ENCODE results near the gene TMEM89.

DNA sequence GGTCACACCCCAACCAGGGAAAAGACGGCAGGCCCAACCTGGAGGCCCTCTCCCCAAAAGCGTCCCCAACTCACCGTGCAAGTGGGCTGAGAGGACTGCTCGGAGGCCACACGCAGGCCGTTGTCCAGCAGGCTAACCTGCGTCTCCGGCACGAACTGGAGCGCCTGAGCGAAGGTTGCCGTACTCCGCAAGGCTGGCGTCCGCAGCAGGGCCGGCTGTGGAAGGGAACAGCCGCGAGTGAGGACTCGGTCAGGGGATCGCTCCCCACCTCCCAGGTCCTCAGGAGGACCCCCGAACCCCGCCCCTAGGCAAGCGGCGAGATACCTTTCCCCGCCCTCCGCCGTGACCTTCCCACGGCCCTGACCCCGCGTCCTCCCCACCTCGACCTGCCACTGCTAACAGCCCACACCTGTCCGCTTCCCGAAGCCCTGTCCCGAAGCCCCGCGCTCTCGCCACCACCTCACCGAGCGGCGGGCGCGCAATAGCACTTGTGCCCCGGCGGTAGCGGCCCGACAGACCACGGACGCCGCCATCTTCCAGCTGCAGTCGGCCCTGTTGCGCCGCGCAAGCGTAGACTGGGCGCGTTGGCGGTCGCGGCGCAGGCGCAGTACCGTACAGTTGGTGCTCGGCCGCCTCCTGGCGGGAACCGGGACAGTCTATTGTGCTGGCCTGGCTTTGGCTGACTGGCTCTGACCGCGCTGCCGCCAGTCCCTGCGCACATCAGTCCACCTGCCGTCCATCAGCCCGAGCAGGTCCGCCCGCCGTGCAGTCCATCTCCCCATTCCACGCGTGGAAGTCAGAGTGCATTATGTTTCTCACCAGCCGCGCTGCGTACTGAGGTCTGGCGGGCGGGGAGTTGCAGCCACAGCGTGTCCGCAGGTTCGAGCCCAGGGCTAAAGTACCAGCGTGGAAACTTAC is 12.2 kb downstream of the TMEM89 start, which contains the start of gene UQCRC1:
- TF ChIP-seq, protein P1, sequence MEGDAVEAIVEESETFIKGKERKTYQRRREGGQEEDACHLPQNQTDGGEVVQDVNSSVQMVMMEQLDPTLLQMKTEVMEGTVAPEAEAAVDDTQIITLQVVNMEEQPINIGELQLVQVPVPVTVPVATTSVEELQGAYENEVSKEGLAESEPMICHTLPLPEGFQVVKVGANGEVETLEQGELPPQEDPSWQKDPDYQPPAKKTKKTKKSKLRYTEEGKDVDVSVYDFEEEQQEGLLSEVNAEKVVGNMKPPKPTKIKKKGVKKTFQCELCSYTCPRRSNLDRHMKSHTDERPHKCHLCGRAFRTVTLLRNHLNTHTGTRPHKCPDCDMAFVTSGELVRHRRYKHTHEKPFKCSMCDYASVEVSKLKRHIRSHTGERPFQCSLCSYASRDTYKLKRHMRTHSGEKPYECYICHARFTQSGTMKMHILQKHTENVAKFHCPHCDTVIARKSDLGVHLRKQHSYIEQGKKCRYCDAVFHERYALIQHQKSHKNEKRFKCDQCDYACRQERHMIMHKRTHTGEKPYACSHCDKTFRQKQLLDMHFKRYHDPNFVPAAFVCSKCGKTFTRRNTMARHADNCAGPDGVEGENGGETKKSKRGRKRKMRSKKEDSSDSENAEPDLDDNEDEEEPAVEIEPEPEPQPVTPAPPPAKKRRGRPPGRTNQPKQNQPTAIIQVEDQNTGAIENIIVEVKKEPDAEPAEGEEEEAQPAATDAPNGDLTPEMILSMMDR (IDR thresholded peaks at IDR 0.05): peak; percentile 72 to 95 (median 94)
- peak; percentile 84 for TF ChIP-seq POLR2A (IDR thresholded peaks at IDR 0.05)
